ENCODE results near the gene LAPTM4A.
"Not testable (repeated sequence)": the region's sequence is repeated elsewhere in the genome, so short reads cannot be mapped to it uniquely, and the experiment has no call there.

The LAPTM4A gene

GRCh38 chr2:20050104-20050645 is 1.3 kb downstream of the LAPTM4A start:
- H3K4me1 ChIP-seq (ENCODE audit: control insufficient read depth, insufficient read depth, low read length): peaks cover 15% of the 10 kb centered on the region
- H3K4me3 ChIP-seq (ENCODE audit: low read depth, low read length): peak overlapping the region; percentile 95
- H3K9ac ChIP-seq (ENCODE audit: low read length): peak overlapping the region; percentile 93
- H3K27me3 ChIP-seq (ENCODE audit: control insufficient read depth, insufficient read depth, low read length): no peaks in the 10 kb centered on the region
- H3K36me3 ChIP-seq (ENCODE audit: control insufficient read depth, insufficient read depth, low read length): no peaks in the 10 kb centered on the region
- peak overlapping the region; percentile 72 for H3K27ac ChIP-seq (ENCODE audit: low read depth, low read length)
- H3K9me3 ChIP-seq (ENCODE audit: control insufficient read depth, insufficient read depth, low read depth, low read length): no peaks in the 10 kb centered on the region

GRCh38 chr2:20049637-20050036 is 1.8 kb downstream of the LAPTM4A start:
- peak overlapping the region; percentile 93 for H3K9ac ChIP-seq (ENCODE audit: low read length)
- H3K9me3 ChIP-seq (ENCODE audit: control insufficient read depth, insufficient read depth, low read depth, low read length): no peaks in the 10 kb centered on the region
- no peaks in the 10 kb centered on the region for H3K27me3 ChIP-seq (ENCODE audit: control insufficient read depth, insufficient read depth, low read length)
- H3K36me3 ChIP-seq (ENCODE audit: control insufficient read depth, insufficient read depth, low read length): no peaks in the 10 kb centered on the region
- H3K4me1 ChIP-seq (ENCODE audit: control insufficient read depth, insufficient read depth, low read length): peaks cover 15% of the 10 kb centered on the region
- H3K27ac ChIP-seq (ENCODE audit: low read depth, low read length): peak overlapping the region; percentile 72
- peak overlapping the region; percentile 95 for H3K4me3 ChIP-seq (ENCODE audit: low read depth, low read length)

- Histone ChIP-seq H3K4me1 (ENCODE audit: control insufficient read depth, insufficient read depth, low read length) (peaks cover 17% of the 10 kb centered on the region), H3K36me3 (ENCODE audit: control insufficient read depth, insufficient read depth, low read length) (0 out of 2 replicates have a peak, but pooled peaks cover 1% of the 10 kb centered on the region), H3K27me3 (ENCODE audit: control insufficient read depth, insufficient read depth, low read length) (no peaks in the 10 kb centered on the region), H3K27ac (ENCODE audit: low read depth, low read length) (no peak overlapping the region), H3K4me3 (ENCODE audit: low read depth, low read length) (peak overlapping the region; percentile 95), H3K9ac (ENCODE audit: low read length) (peak overlapping the region; percentile 44), H3K9me3 (ENCODE audit: control insufficient read depth, insufficient read depth, low read depth, low read length) (no peaks in the 10 kb centered on the region)
These were observed 2.7 kb downstream of the LAPTM4A start for GRCh38 chr2:20048488-20049448.

- not testable (repeated sequence) for H3K36me3 ChIP-seq (ENCODE audit: control insufficient read depth, insufficient read depth, low read length); H3K27ac ChIP-seq (ENCODE audit: low read depth, low read length); H3K9ac ChIP-seq (ENCODE audit: low read length); H3K27me3 ChIP-seq (ENCODE audit: control insufficient read depth, insufficient read depth, low read length); H3K9me3 ChIP-seq (ENCODE audit: control insufficient read depth, insufficient read depth, low read depth, low read length); H3K4me3 ChIP-seq (ENCODE audit: low read depth, low read length)
- H3K4me1 ChIP-seq (ENCODE audit: control insufficient read depth, insufficient read depth, low read length): peaks cover 21% of the 10 kb centered on the region
These were observed 5.6 kb downstream of the LAPTM4A start for GRCh38 chr2:20045712-20046292.

- Histone ChIP-seq H3K9ac (ENCODE audit: low read length) (no peak overlapping the region), H3K4me3 (ENCODE audit: low read depth, low read length) (no peak overlapping the region), H3K27me3 (ENCODE audit: control insufficient read depth, insufficient read depth, low read length) (no peaks in the 10 kb centered on the region), H3K27ac (ENCODE audit: low read depth, low read length) (no peak overlapping the region), H3K9me3 (ENCODE audit: control insufficient read depth, insufficient read depth, low read depth, low read length) (no peaks in the 10 kb centered on the region), H3K4me1 (ENCODE audit: control insufficient read depth, insufficient read depth, low read length) (peaks cover 21% of the 10 kb centered on the region), H3K36me3 (ENCODE audit: control insufficient read depth, insufficient read depth, low read length) (peaks cover 20% of the 10 kb centered on the region)
These were observed 6.7 kb downstream of the LAPTM4A start for GRCh38 chr2:20044778-20045177.

GRCh38 chr2:20042531-20042930 is 8.9 kb downstream of the LAPTM4A start:
- Histone ChIP-seq H3K4me1 (ENCODE audit: control insufficient read depth, insufficient read depth, low read length) (peaks cover 10% of the 10 kb centered on the region), H3K36me3 (ENCODE audit: control insufficient read depth, insufficient read depth, low read length) (peaks cover 40% of the 10 kb centered on the region), H3K9ac (ENCODE audit: low read length) (no peak overlapping the region), H3K9me3 (ENCODE audit: control insufficient read depth, insufficient read depth, low read depth, low read length) (no peaks in the 10 kb centered on the region), H3K27ac (ENCODE audit: low read depth, low read length) (peak overlapping the region; percentile 43; the same call in 1 of the 2 replicates), H3K27me3 (ENCODE audit: control insufficient read depth, insufficient read depth, low read length) (no peaks in the 10 kb centered on the region), H3K4me3 (ENCODE audit: low read depth, low read length) (no peak overlapping the region)

GRCh38 chr2:20040489-20041172 is 10.8 kb downstream of the LAPTM4A start:
- Histone ChIP-seq H3K9ac (ENCODE audit: low read length) (no peak overlapping the region), H3K4me1 (ENCODE audit: control insufficient read depth, insufficient read depth, low read length) (peaks cover 10% of the 10 kb centered on the region), H3K27me3 (ENCODE audit: control insufficient read depth, insufficient read depth, low read length) (no peaks in the 10 kb centered on the region), H3K4me3 (ENCODE audit: low read depth, low read length) (no peak overlapping the region), H3K27ac (ENCODE audit: low read depth, low read length) (no peak overlapping the region), H3K36me3 (ENCODE audit: control insufficient read depth, insufficient read depth, low read length) (peaks cover 58% of the 10 kb centered on the region), H3K9me3 (ENCODE audit: control insufficient read depth, insufficient read depth, low read depth, low read length) (no peaks in the 10 kb centered on the region)

- Histone ChIP-seq H3K9ac (ENCODE audit: low read length) (no peak overlapping the region), H3K36me3 (ENCODE audit: control insufficient read depth, insufficient read depth, low read length) (peaks cover 83% of the 10 kb centered on the region), H3K9me3 (ENCODE audit: control insufficient read depth, insufficient read depth, low read depth, low read length) (no peaks in the 10 kb centered on the region), H3K4me1 (ENCODE audit: control insufficient read depth, insufficient read depth, low read length) (peaks cover 5% of the 10 kb centered on the region), H3K27ac (ENCODE audit: low read depth, low read length) (no peak overlapping the region), H3K4me3 (ENCODE audit: low read depth, low read length) (no peak overlapping the region), H3K27me3 (ENCODE audit: control insufficient read depth, insufficient read depth, low read length) (no peaks in the 10 kb centered on the region)
These were observed 13.8 kb downstream of the LAPTM4A start for GRCh38 chr2:20037660-20038059.

GRCh38 chr2:20035955-20036666 is 15.3 kb downstream of the LAPTM4A start:
- Histone ChIP-seq H3K4me1 (ENCODE audit: control insufficient read depth, insufficient read depth, low read length) (no peaks in the 10 kb centered on the region), H3K27ac (ENCODE audit: low read depth, low read length) (no peak overlapping the region), H3K27me3 (ENCODE audit: control insufficient read depth, insufficient read depth, low read length) (no peaks in the 10 kb centered on the region), H3K9me3 (ENCODE audit: control insufficient read depth, insufficient read depth, low read depth, low read length) (no peaks in the 10 kb centered on the region), H3K4me3 (ENCODE audit: low read depth, low read length) (no peak overlapping the region), H3K36me3 (ENCODE audit: control insufficient read depth, insufficient read depth, low read length) (peaks cover 95% of the 10 kb centered on the region), H3K9ac (ENCODE audit: low read length) (no peak overlapping the region)

- H3K9me3 ChIP-seq (ENCODE audit: control insufficient read depth, insufficient read depth, low read depth, low read length): no peaks in the 10 kb centered on the region; the same call in 1 of the 2 replicates
- no peak overlapping the region for H3K4me3 ChIP-seq (ENCODE audit: low read depth, low read length)
- no peaks in the 10 kb centered on the region for H3K27me3 ChIP-seq (ENCODE audit: control insufficient read depth, insufficient read depth, low read length)
- no peaks in the 10 kb centered on the region for H3K4me1 ChIP-seq (ENCODE audit: control insufficient read depth, insufficient read depth, low read length)
- no peak overlapping the region for H3K9ac ChIP-seq (ENCODE audit: low read length)
- H3K27ac ChIP-seq (ENCODE audit: low read depth, low read length): no peak overlapping the region
- peaks cover 95% of the 10 kb centered on the region for H3K36me3 ChIP-seq (ENCODE audit: control insufficient read depth, insufficient read depth, low read length)
These were observed 16.6 kb downstream of the LAPTM4A start for GRCh38 chr2:20034821-20035220.
